CMK (cell line): ENCODE data around the gene SCAI.
"Not testable (repeated sequence)": the region's sequence is repeated elsewhere in the genome, so short reads cannot be mapped to it uniquely, and the experiment has no call there.

Source experiments
- DNase-seq: peaks from one replicate; pipeline ENCODE4 v3.0.0-alpha.2; 2010; ENCODE audit warnings: low read depth

Gene SCAI

DNA sequence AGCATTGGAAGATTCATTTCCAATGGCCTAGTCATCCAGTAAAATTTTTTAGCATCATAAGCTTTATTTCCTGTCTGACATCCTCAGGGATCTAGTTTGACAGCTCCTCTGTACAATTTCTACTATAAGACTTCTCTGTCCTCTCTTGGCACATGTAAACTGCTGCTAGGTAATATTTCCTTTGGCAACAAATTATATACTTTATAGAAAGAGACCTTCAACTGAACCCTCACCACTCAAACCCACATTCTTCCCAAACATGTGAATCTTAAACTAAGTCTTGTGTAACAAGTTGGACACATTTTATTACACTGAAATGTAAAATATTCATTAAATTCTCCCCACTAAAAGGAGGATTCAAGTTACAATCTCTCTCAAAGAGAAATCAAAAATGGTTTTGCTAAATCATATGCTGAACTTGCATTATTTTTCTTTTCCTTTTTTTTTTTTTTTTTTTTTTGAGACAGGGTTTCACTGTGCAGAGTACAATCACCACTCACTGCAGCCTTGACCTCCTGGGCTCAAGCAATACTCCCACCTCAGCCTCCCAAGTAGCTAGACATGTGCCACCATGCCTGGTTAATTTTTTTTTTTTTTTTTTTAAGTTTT, 36.9 kb downstream of the SCAI start:
- DNase-seq = no peak

GRCh38 chr9:125103770-125104460, 39.4 kb downstream of the SCAI start:
- no peak for DNase-seq

DNA sequence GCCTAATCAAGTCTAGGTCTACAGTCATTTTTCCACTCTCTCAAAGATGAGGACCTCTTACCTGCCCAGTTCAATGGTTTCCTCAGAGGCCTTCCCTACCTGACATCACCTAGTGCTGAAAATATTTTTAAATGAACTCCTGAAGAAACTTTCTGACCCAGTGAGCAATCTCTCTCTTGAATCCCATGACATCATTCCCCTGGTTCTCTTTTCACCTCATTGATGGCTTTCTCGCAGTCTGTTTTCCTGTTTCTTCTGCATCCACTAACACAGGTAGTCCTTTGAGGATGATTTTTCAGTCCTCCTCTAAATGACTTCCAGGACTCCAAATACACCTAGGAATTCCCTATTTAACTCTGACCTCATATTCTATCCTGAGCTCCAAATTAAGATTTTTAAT, 40.3 kb downstream of the SCAI start:
- no peak for DNase-seq

DNA sequence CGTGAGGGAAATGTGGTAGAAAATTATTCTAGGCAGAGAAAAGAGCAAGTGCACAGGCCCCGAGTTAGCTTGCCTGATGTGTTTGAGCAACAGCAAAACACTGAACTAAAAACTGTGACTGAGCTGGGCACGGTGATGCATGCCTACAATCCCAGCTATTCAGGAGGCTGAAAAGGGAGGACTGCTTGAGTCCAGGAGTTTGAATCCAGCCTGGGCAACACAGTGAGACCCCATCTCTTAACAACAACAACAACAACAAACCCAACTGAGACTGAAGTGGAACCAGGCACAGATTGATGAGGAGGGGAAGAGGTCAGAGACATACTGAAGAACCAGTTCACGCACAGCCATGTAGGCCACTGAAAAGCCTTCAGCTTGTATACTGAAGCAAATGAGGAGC, 42.5 kb downstream of the SCAI start:
- no peak for DNase-seq

DNA sequence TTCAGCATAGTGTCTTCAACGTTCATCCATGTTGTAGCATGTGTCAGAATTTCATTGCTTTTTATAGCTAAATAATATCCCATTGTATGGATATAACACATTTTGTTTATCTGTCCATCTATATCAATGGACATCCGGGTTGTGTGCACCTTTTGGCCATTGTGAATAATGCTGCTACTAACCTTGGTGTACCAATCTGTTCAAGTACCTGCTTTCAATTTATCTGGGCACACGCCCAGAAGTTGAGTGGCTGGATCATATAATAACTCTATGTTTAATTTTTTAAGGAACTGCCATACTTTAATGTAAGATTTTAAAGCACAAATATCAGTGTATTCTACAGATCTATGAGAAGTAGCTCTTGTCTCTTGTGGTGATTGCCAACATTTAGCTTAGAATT, 43.5 kb downstream of the SCAI start:
- DNase-seq = no peak

DNA sequence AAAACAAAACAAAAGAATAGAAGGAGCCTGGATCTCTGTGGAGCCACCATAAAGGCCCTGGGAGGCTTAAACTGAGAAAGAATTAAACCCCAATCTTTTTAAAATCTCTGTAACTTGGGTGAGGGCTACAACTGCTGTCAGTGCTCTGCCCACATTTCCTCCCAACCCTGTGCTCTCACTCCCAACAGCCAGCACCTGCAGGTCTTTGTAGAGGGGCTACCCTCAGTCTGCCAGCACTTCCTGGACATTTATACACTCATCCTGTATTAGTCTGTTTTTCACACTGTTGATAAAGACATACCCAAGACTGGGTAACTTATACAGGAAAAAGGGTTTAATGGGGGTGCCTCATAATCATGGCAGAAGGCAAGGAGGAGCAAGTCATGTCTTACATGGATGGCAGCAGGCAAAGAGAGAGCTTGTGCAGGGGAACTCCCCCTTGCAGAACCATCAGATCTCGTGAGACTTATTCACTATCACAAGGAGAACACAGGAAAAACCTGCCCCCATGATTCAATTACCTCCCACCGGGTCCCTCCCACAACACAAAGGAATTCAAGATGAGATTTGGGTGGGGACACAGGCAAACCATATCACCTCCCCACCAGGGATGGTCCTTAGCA, 47.4 kb downstream of the SCAI start:
- DNase-seq = no peak

GRCh38 chr9:125091121-125091520, 52.2 kb downstream of the SCAI start:
- DNase-seq = no peak

DNA sequence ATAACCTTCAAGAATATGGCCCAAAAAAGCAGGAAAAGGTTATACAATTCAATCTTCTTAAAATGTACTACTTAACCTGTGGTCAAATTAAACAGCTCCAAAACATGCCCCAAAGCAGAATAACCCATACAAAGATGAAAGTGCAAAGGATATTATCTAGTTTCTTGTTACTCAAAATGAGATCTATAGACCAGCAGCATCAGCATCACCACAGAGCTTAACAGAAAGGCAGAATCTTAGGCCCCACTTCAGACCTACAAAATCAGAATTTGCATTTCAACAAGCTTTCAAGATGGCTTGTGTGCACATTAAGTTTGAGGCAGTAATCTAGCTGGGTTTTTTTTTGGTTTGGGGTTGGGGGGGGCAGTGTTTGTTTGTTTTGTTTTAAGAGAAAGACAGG, 54.0 kb downstream of the SCAI start:
- DNase-seq = no peak

- no peak for DNase-seq
These were observed 54.6 kb downstream of the SCAI start for GRCh38 chr9:125088752-125089151.

DNA sequence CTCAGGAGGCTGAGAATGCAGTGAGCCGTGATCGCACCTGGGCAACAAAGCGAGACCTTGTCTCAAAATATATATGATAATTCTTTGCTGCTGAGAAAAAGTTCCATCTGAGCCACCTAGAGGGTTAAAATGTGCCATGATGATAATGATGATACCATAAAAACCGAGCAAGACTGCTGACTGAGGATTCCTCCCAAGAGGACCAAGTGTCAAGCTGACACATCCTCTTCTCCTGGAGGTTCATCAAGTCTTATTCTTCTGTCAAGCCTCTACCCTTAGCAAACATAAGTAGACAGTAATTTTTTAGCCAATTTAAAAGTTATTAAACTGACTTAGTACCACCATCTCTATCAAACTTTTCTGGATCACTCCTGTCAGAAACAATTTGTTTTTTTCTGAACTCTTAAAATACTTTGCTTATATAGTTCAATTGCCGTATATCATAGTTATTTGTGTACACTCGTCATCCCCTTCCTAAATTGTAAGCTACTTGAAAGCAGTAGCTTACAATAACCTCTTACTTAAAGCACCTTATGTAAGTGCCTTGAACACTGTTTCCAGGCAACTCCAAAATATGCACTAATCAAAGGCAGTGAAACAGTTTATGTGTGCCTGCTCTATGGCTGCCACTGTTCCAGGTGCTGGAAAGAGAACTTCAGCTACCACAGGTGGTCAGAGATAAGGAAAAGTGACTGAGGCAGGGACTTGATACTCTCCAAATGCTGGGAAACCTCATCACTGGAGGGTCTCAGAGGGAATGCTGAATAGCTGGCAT, 57.4 kb downstream of the SCAI start:
- DNase-seq = no peak

DNA sequence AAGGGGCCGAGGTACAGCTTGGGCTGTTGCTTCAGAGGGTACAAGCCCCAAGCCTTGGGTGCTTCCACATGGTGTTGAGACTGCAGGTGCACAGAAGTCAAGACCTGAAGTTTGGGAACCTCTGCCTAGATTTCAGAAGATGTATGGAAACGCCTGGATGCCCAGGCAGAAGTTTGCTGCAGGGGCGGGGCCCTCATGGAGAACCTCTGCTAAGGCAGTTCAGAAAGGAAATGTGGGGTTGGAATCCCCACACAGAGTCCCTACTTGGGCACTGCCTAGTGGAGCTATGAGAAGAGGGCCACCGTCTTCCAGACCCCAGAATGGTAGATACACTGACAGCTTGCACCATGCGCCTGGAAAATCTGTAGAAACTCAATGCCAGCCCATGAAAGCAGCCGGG, 61.1 kb downstream of the SCAI start:
- DNase-seq = not testable (repeated sequence)

- not testable (repeated sequence) for DNase-seq
These were observed 62.5 kb downstream of the SCAI start for GRCh38 chr9:125080797-125081196.

- no peak for DNase-seq
These were observed 63.4 kb downstream of the SCAI start for GRCh38 chr9:125079931-125080330.

DNA sequence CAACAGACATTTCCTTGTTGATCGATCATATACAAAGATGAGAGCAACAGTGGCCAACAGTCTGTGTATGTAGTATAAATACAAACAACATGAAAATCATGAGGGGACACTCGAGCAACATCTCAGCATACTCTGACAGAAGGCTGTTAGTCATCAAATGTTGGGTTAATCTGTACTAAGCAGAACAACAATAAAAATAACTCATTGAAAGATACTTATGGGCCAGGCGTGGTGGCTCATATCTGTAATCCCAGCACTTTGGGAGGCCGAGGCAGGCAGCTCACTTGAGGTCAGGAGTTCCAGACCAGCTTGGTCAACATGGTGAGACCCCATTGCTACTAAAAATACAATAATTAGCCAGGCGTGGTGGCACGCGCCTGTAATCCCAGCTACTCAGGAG, 67.3 kb downstream of the SCAI start:
- no peak for DNase-seq

- DNase-seq = no peak
These were observed 68.4 kb downstream of the SCAI start for GRCh38 chr9:125074976-125075375.

DNA sequence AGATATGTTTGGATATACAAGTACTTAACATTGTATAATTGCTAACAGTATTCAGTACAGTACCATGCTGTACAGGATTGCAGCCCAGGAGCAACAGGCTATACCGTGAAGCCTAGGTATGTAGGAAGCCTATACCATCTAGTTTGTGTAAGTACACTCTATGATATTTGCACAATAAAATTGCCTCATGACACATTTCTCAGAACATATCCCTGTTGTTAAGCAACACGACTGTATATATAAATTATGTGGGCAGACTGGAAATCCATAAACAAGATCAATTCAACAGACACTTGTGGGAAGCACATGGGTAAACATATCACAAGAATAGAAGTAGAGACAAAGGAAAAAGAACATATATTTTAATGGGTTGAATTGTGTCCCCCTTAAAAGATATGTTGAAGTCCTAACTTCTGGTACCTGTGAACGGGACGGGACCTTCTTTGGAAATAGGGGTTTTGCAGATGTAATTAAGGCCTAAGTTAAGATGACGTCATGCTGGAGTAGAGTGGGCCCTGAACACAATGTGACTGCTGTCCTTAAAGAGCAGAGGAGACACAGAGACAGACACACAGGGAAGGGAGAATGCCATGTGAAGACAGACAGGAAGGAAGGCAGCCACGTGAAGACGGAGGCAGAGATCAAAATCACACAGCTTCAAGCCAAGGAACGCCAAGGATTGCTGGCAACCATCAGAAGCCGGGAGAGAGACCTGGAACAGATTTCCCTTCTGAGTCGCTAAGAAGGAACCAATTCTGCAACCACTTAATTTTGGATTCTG, 76.3 kb downstream of the SCAI start:
- DNase-seq = no peak

DNA sequence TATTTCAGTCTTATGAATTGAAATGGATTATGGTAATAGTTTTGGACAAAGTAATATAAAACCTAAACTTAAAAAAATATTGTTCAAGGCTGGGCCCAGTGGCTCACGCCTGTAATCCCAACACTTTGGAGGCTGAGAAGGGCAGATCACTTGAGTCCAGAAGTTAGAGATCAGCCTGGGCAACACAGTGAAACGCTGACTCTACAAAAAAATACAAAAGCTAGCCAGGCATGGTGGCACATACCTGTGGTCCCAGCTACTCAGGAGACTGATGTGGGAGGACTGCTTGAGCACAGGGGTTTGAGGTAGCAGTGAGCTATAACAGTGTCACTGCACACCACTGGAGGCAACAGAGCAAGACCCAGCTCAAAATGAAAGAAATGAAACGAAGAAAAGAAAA, 81.9 kb downstream of the SCAI start:
- no peak for DNase-seq

- DNase-seq = no peak
These were observed 93.9 kb downstream of the SCAI start for GRCh38 chr9:125049212-125050049.

DNA sequence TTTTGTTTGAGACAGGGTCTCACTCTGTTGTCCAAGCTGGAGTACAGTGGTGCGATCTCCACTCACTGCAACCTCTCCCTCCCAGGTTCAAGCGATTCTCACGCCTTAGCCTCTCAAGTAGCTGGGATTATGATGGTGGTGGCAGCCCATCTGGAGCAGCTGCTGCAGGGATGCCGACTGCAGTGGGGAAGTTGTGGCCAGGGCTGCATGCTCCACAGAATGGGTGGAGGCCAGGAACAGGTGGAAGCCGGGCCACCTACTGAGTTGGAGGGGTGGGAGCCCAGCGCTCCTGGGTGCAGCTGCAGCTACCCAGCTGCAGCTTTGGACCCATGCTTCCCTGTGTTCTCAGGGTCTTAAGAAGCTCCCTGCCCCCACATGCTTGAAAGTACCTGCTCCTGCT, 99.7 kb downstream of the SCAI start:
- no peak for DNase-seq

GRCh38 chr9:125043148-125043547, 100.2 kb downstream of the SCAI start:
- DNase-seq = no peak

DNA sequence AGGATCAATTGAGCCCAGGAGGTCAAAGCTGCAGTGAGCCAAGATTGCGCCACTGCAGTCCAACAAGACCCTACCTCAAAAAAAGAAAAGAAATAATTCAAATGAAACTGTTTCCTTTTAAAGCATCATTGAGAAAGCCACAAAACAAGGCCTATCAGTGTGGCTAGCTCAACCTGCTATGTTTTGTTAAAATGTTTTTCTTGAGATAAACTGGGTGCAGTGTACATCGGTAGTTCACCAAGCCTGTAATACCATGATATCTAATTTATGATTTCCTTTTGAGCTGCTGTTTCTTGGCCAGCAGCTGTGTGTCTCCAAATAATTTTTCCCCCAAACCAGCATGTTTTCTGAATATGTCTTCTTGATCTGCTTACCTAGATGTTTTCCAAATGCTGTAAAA, 105.2 kb downstream of the SCAI start:
- no peak for DNase-seq
